ENCODE results near the gene CA10.

CA10 gene

GRCh38 chr17:51734976-51735375 lies 423.5 kb downstream of the CA10 start:
- in situ Hi-C loops (cut with MboI; ENCODE audit: low sequenced_read_pairs), result no loop called here

DNA sequence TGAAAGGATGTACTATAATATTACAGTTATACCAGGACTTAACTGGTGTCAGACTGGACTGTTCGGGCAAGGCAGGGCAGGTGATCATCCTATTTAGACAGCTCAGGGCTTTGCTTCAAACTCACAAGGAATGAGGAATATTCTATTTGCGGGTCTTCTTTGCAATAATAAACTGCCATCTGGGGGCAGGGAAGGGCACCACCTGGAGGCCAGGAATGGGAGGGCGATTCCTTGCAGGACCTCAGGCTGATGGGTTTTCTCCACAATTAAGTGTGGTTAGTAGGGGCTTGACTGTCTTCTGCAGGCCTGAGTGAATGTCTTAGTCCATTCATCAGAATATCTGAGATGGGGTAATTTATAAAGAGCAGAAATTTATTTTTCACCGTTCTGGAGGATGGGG lies 424.1 kb downstream of the CA10 start:
- in situ Hi-C loops (cut with MboI; ENCODE audit: low sequenced_read_pairs), result no loop called here

DNA sequence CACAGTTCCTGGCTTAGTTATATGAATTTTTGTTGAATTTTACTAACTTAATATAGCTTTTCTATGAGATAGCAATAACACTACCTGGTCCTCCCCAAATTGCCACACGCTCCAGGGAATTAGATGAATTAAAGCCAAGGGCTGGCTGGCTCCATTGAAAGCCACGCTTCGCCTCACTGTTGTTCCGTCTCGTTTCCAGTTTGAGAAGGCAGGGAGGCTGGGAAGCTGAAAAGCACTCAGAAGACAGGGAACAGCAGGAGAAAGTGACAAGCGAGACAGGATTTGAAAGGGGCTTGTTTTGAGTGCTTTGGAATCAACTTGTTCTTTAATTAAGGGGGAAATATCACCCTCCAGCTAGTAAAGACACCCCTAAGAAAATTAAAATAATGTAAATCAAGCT lies 425.3 kb downstream of the CA10 start:
- in situ Hi-C loops (cut with MboI; ENCODE audit: low sequenced_read_pairs), result no loop called here

DNA sequence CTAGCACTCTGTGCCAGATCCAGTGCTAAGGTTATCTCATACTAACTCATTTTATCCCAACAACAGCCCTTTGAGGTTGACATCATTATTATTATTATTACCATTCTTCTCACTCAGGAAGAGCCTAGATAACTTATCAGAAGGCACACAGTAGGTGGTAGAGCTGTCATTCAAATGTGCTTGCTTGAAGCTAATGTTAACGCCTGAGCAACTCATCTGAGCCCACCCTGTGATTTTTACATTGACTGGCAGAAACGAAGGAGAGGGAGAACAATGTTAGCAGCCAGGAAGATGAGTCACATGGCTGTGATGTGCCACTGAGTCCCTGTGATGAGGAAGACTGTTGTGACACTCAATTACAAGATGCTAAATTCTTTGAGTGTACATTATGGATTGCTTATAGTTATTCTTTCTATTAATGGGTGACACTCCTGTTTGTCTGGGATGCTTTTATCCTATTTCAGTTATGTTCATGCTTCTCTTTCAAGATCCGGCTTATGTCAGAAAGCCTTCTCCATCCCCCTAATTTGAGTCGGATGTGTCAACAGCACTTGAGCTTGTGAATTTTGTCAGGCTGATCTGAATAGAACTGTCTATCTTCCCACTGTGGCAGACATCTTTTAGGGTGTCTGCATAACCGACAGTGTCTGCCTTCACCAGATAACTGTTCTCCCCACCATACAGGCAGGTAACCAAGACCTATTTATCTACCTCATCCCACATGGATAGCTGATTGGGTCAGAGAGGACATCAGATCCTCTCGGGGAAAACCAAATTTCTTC lies 426.4 kb downstream of the CA10 start:
- in situ Hi-C loops (cut with MboI; ENCODE audit: low sequenced_read_pairs), result no loop called here

GRCh38 chr17:51730303-51731050 lies 428.0 kb downstream of the CA10 start:
- in situ Hi-C loops (cut with MboI; ENCODE audit: low sequenced_read_pairs), result no loop called here

- in situ Hi-C loops (cut with MboI; ENCODE audit: low sequenced_read_pairs), result no loop called here
Measured at GRCh38 chr17:51725185-51725584, 433.3 kb downstream of the CA10 start.

DNA sequence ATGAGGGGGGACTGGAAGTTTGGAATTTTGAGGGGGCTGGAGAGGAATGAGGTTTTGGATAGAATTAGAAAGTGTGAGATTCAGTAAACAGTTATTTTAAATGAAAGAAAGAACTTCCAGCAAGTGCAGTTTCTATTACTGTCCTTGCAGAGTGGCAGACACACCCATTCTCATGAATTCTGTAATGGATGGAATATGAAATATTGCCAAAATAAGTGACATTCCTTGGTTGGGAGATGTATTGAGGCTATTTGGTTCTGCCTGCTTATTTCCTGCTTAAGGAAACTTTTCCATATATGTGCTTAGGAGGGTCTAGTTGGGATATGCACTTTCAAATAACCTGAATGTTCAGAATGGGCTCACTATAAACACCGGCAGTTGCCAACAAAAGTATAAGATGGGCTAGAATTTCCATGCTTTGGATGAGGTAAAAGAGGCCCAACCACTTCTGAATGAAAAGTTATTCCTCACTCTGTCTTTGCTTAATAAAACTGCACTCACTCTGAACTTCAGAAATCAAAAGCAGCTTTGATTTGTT lies 434.4 kb downstream of the CA10 start:
- in situ Hi-C loops (cut with MboI; ENCODE audit: low sequenced_read_pairs), result loop anchor here (25.0 kb wide), 1 partner anchor 112 kb away; no protein-coding TSS in a partner anchor

- in situ Hi-C loops (cut with MboI; ENCODE audit: low sequenced_read_pairs), result loop anchor here (25.0 kb wide), 1 partner anchor 111 kb away; no protein-coding TSS in a partner anchor
Measured at GRCh38 chr17:51722994-51723393, 435.5 kb downstream of the CA10 start.

GRCh38 chr17:51721730-51722129 lies 436.8 kb downstream of the CA10 start:
- in situ Hi-C loops (cut with MboI; ENCODE audit: low sequenced_read_pairs), result loop anchor here (25.0 kb wide), 1 partner anchor 109 kb away; no protein-coding TSS in a partner anchor

GRCh38 chr17:51720439-51720838 lies 438.1 kb downstream of the CA10 start:
- in situ Hi-C loops (cut with MboI; ENCODE audit: low sequenced_read_pairs), result loop anchor here (25.0 kb wide), 1 partner anchor 108 kb away; no protein-coding TSS in a partner anchor

DNA sequence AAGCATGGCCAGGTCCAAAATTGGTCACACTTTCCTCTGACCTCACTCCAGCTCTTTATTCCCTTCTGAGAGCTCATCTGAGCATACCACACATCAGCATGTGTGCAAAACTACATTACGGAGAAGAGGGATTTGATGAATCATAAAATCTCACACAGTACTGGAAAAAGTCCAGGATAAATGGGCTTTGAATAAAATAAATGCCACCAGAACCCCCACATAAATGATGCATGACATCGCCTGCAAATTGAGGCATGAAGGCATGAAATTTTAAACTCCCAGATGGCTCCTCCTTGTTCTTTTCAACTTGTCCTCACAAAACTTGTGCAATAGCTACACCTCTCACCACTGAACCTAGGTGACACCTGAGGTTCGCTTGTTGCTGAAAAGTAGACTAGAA lies 439.5 kb downstream of the CA10 start:
- in situ Hi-C loops (cut with MboI; ENCODE audit: low sequenced_read_pairs), result loop anchor here (25.0 kb wide), 1 partner anchor 107 kb away; no protein-coding TSS in a partner anchor

- in situ Hi-C loops (cut with MboI; ENCODE audit: low sequenced_read_pairs), result loop anchor here (25.0 kb wide), 1 partner anchor 99 kb away; no protein-coding TSS in a partner anchor
Measured at GRCh38 chr17:51711581-51711980, 446.9 kb downstream of the CA10 start.

DNA sequence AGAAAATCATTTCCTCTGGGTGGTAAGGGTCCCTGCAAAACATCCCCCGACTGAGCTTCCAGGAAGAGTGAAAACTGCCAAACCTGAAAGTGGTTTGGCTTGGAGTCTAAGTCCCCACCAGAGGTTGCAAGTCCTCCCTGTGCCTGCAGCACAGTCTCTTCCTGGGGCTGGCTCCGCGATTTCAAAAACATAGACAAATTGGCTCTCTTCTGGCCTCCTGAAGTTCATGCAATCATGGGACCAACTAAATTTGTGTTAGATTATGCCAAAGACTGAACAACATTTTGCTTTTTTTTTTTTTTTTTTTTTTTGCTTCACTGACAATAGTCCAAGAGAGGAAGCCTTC lies 447.9 kb downstream of the CA10 start:
- in situ Hi-C loops (cut with MboI; ENCODE audit: low sequenced_read_pairs), result loop anchor here (25.0 kb wide), 1 partner anchor 98 kb away; no protein-coding TSS in a partner anchor

GRCh38 chr17:51709694-51710633 lies 448.6 kb downstream of the CA10 start:
- in situ Hi-C loops (cut with MboI; ENCODE audit: low sequenced_read_pairs), result loop anchor here (25.0 kb wide), 1 partner anchor 98 kb away; no protein-coding TSS in a partner anchor

DNA sequence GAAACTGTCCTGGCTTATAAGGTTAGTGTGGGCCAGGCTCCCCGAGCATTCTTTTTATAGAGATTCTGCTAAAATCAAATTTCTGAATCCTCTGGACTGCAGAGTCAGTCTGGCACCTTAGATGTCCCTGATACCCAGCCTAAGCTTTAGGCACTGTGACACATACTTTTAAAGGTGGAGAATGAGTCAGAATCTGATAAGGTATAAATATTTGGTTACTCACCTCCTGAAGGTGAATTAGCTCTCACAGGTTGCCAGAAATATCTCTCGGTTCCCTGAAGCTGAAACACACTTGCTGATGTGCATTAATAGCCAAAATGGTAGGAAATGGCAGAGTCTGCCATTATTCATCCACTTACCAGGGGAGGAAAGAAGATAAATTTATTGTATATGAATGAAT lies 451.3 kb downstream of the CA10 start:
- in situ Hi-C loops (cut with MboI; ENCODE audit: low sequenced_read_pairs), result loop anchor here (25.0 kb wide), 1 partner anchor 95 kb away; no protein-coding TSS in a partner anchor

GRCh38 chr17:51706093-51706492 lies 452.4 kb downstream of the CA10 start:
- in situ Hi-C loops (cut with MboI; ENCODE audit: low sequenced_read_pairs), result loop anchor here (25.0 kb wide), 1 partner anchor 94 kb away; no protein-coding TSS in a partner anchor

- in situ Hi-C loops (cut with MboI; ENCODE audit: low sequenced_read_pairs), result loop anchor here (25.0 kb wide), 1 partner anchor 91 kb away; no protein-coding TSS in a partner anchor
Measured at GRCh38 chr17:51703361-51704341, 454.9 kb downstream of the CA10 start.

DNA sequence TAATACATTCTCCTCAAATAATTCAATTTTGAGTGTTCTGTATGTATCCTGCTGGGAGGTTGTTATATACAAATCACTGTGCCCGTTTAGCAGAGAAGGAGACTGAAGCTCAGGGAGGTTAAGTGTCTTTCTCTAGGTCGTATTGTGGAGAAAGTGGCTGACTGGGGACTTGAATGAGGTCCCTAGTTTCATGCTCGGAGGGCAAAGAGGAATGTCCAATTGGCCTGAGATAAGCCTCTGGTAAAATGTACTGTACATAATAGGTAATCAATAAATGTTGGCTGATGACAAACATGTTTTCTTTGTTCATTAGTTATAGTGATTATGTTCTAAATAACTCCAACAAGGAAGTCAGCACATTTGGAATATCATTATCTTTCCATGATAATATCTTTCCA lies 455.6 kb downstream of the CA10 start:
- in situ Hi-C loops (cut with MboI; ENCODE audit: low sequenced_read_pairs), result loop anchor here (25.0 kb wide), 1 partner anchor 91 kb away; no protein-coding TSS in a partner anchor

- in situ Hi-C loops (cut with MboI; ENCODE audit: low sequenced_read_pairs), result loop anchor here (25.0 kb wide), 1 partner anchor 89 kb away; no protein-coding TSS in a partner anchor
Measured at GRCh38 chr17:51701501-51701900, 457.0 kb downstream of the CA10 start.

Measured in HL-60/S4 (cell line).